ENCODE measurements around the gene ATP9B.

- TF ChIP-seq CTCF (IDR thresholded peaks at IDR 0.05): no peak
- TF ChIP-seq POLR2A (IDR thresholded peaks at IDR 0.05): no peak
Measured at GRCh38 chr18:79290876-79291275, 221.7 kb downstream of the ATP9B start.
